CD8-positive, alpha-beta memory T cell (primary cell): ENCODE data around the gene CFAP97D1. TPM values are rescaled to one million over a fixed set of nuclear protein-coding genes. Genes with fewer than 3 reads are reported as not detected.

Experiments
- CTCF ChIA-PET: fragments of 350-600 bp; sonication (Branson Sonifier 250); formaldehyde crosslinking; loops from one replicate; lab custom pipeline; 2021; ENCODE audit warnings: antibody characterized with exemption; lab: Charles Lee
- POLR2A ChIA-PET: fragments of 350-600 bp; sonication (Branson Sonifier 250); formaldehyde crosslinking; loops from one replicate; lab custom pipeline; 2021; ENCODE audit warnings: antibody characterized with exemption; lab: Charles Lee
- DNase-seq, 5 donors: peaks; one replicate each; pipeline versions ENCODE4 v3.0.0 to v3.0.0-alpha.2; 2020 to 2022; ENCODE audit warnings: mixed read lengths in 1 of 5
- H3K27ac ChIP-seq: one replicate; pipeline ENCODE4 v1.7.0; 2013; ENCODE audit warnings: low read depth, mild to moderate bottlenecking, low read length, moderate library complexity
- H3K27me3 ChIP-seq: 2 replicates; pipeline ENCODE4 v1.7.0; 2013; ENCODE audit warnings: low read length, mild to moderate bottlenecking; ENCODE audit not compliant: insufficient read depth, poor library complexity, severe bottlenecking
- H3K36me3 ChIP-seq: 2 replicates; pipeline ENCODE4 v1.7.0; 2013; ENCODE audit warnings: mild to moderate bottlenecking, low read length, moderate library complexity; ENCODE audit not compliant: insufficient read depth
- H3K4me1 ChIP-seq: 2 replicates; pipeline ENCODE4 v1.7.0; 2013; ENCODE audit warnings: mild to moderate bottlenecking, low read length, moderate library complexity; ENCODE audit not compliant: insufficient read depth
- H3K4me3 ChIP-seq: 2 replicates; pipeline ENCODE4 v1.7.0; 2013; ENCODE audit warnings: mild to moderate bottlenecking, low read length
- H3K9me3 ChIP-seq: 2 replicates; pipeline ENCODE4 v1.7.0; 2013; ENCODE audit warnings: mild to moderate bottlenecking, low read length
- H3K27ac Mint-ChIP-seq, 8 donors: one replicate each; pipeline ENCODE4 v1.8.0; 2020 to 2021; ENCODE audit warnings: mixed read lengths in 8 of 8, mild to moderate bottlenecking in 6 of 8, inconsistent platforms in 3 of 8, moderate library complexity in 3 of 8
- H3K27me3 Mint-ChIP-seq, 2 donors: one replicate each; pipeline ENCODE4 v1.8.0; 2020 to 2021; ENCODE audit warnings: mixed read lengths in 2 of 2, mild to moderate bottlenecking in 1 of 2, moderate library complexity in 1 of 2
- H3K36me3 Mint-ChIP-seq, 3 donors: one replicate each; pipeline ENCODE4 v1.8.0; 2020 to 2021; ENCODE audit warnings: mixed read lengths in 3 of 3, inconsistent platforms in 1 of 3, mild to moderate bottlenecking in 1 of 3
- H3K4me1 Mint-ChIP-seq, 3 donors: one replicate each; pipeline ENCODE4 v1.8.0; 2020 to 2021; ENCODE audit warnings: mixed read lengths in 3 of 3, inconsistent platforms in 1 of 3, mild to moderate bottlenecking in 1 of 3
- H3K4me3 Mint-ChIP-seq, 7 donors: one replicate each; pipeline ENCODE4 v1.8.0; 2020 to 2021; ENCODE audit warnings: mixed read lengths in 7 of 7, mild to moderate bottlenecking in 6 of 7, moderate library complexity in 4 of 7, inconsistent platforms in 2 of 7
- H3K9me3 Mint-ChIP-seq, 5 donors: one replicate each; pipeline ENCODE4 v1.8.0; 2020 to 2022; ENCODE audit warnings: mixed read lengths in 5 of 5, mild to moderate bottlenecking in 3 of 5, moderate library complexity in 2 of 5, inconsistent platforms in 1 of 5
- polyA plus RNA-seq: library from polyadenylated mRNA; unstranded; fragments of 300-500 nt; fragmentation: Illumina TruSeq; gene quantifications from one replicate; pipeline ENCODE4 v1.2.3, GENCODE V29; 2021
- total RNA-seq, 2 experiments: library from RNA; stranded (reverse); gene quantifications; one replicate each; pipeline ENCODE4 v1.2.3, GENCODE V29; 2021

The CFAP97D1 gene
- total and polyA plus RNA-seq, 3 experiments from 2014 or later, result not detected

DNA sequence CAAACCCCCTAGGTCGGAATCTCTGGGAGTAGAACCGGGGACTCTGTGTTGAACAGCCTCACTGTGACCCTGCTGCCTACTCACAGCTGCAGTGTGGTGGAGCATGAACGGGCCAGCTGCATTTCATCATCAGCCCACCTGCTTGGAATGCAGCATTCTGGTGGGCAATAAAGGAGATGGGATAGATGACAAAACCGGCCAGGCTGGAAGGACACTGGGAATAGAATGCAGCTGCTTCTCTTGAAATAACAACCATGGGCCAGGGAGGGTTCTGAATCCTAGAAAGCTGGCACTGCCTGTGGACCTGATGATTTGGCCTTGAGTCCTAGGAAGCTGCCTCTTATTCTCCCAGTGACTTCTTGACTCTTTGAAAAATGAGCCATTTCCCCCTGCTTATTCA is 23.5 kb downstream of the CFAP97D1 start:
- no peak for DNase-seq
- H3K9me3 ChIP-seq, result no peaks in the 10 kb centered on the region
- H3K36me3 ChIP-seq, result no peaks in the 10 kb centered on the region
- Mint-ChIP-seq H3K4me3 (no peak overlapping the region), H3K27me3 (peaks cover 19 to 67% of the 10 kb centered on the region in 2 donors), H3K9me3 (peaks cover 0 to 3% (median 0%) of the 10 kb centered on the region in 5 donors), H3K27ac (peak overlapping the region in 1 of 8 donors; percentile 38), H3K36me3 (peaks cover 0 to 4% (median 0%) of the 10 kb centered on the region in 3 donors), H3K4me1 (no peaks in the 10 kb centered on the region)
- H3K4me3 ChIP-seq, result no peak overlapping the region
- ChIA-PET CTCF (no interaction called here), POLR2A (interaction anchor here (0.6 kb wide), 1 partner anchor 1871 kb away, joined by 5 read pairs; no protein-coding TSS in a partner anchor)
- H3K4me1 ChIP-seq, result no peaks in the 10 kb centered on the region
- H3K27ac ChIP-seq, result no peak overlapping the region
- H3K27me3 ChIP-seq, result peaks cover 5% of the 10 kb centered on the region

DNA sequence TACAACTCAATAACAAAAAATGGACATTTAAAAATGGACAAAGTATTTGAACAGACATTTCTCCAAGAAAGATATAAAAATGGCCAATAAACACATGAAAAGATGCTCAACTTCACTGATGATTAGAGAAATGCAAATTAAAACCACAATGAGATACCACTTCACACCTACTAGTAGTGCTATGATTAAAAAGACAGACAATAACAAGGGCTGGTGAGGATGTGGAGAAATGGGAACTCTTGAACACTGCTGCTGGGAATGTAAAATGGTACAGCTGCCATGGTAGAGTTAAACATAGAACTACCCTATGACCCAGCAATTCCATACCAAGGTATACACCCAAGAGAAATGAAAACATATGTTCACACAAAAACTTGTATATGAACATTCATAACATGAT is 24.9 kb downstream of the CFAP97D1 start:
- POLR2A ChIA-PET, result no interaction called here
- peaks cover 5% of the 10 kb centered on the region for H3K27me3 ChIP-seq
- no peak for DNase-seq
- Mint-ChIP-seq H3K27ac (no peak overlapping the region), H3K9me3 (peaks cover 0 to 3% (median 0%) of the 10 kb centered on the region in 5 donors), H3K27me3 (peaks cover 15 to 60% of the 10 kb centered on the region in 2 donors), H3K36me3 (peaks cover 0 to 4% (median 0%) of the 10 kb centered on the region in 3 donors), H3K4me1 (no peaks in the 10 kb centered on the region), H3K4me3 (no peak overlapping the region)
- no peak overlapping the region for H3K27ac ChIP-seq
- CTCF ChIA-PET, result no interaction called here
- no peaks in the 10 kb centered on the region for H3K4me1 ChIP-seq
- H3K4me3 ChIP-seq, result no peak overlapping the region
- no peaks in the 10 kb centered on the region for H3K36me3 ChIP-seq
- no peaks in the 10 kb centered on the region for H3K9me3 ChIP-seq

GRCh38 chr17:43808076-43808475 is 27.8 kb downstream of the CFAP97D1 start:
- no peaks in the 10 kb centered on the region for H3K4me1 ChIP-seq
- no peak overlapping the region for H3K27ac ChIP-seq
- H3K4me1 Mint-ChIP-seq, result no peaks in the 10 kb centered on the region
- DNase-seq, result no peak
- peaks cover 0 to 4% (median 0%) of the 10 kb centered on the region in 3 donors for H3K36me3 Mint-ChIP-seq
- H3K36me3 ChIP-seq, result no peaks in the 10 kb centered on the region
- peaks cover 16 to 57% of the 10 kb centered on the region in 2 donors for H3K27me3 Mint-ChIP-seq
- no peak overlapping the region for H3K4me3 Mint-ChIP-seq
- H3K27me3 ChIP-seq, result peaks cover 5% of the 10 kb centered on the region
- H3K9me3 Mint-ChIP-seq, result peaks cover 0 to 3% (median 0%) of the 10 kb centered on the region in 5 donors
- ChIA-PET CTCF (no interaction called here), POLR2A (no interaction called here)
- H3K4me3 ChIP-seq, result no peak overlapping the region
- no peak overlapping the region for H3K27ac Mint-ChIP-seq
- no peaks in the 10 kb centered on the region for H3K9me3 ChIP-seq

DNA sequence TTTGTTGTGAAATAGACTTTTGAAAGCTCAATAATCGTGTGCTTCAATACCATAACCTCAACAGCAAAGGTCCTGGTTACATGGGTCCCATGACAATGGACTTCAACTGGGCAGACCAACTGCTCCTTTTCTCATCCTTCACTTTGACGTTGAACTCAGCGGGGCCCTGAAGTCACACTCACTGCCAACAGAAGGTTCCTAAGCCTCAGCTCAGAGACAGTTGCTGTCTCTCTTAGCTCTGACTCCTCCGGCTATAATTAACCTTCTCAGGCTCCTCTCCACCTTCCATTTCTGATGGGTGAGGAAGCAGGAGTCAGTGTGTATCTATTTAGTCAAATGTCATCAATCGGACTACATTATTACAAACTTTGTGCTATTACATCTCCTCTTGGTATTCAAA is 28.9 kb downstream of the CFAP97D1 start:
- Mint-ChIP-seq H3K36me3 (peaks cover 0 to 4% (median 0%) of the 10 kb centered on the region in 3 donors), H3K4me3 (no peak overlapping the region), H3K9me3 (peaks cover 0 to 3% (median 0%) of the 10 kb centered on the region in 5 donors), H3K27ac (no peak overlapping the region), H3K27me3 (peaks cover 14 to 47% of the 10 kb centered on the region in 2 donors), H3K4me1 (no peaks in the 10 kb centered on the region)
- Histone ChIP-seq H3K4me1 (no peaks in the 10 kb centered on the region), H3K36me3 (no peaks in the 10 kb centered on the region), H3K27ac (no peak overlapping the region), H3K9me3 (no peaks in the 10 kb centered on the region), H3K4me3 (no peak overlapping the region), H3K27me3 (peaks cover 3% of the 10 kb centered on the region)
- no peak for DNase-seq
- ChIA-PET POLR2A (no interaction called here), CTCF (no interaction called here)

- Histone ChIP-seq H3K4me3 (no peak overlapping the region), H3K4me1 (no peaks in the 10 kb centered on the region), H3K36me3 (no peaks in the 10 kb centered on the region), H3K27ac (no peak overlapping the region), H3K9me3 (no peaks in the 10 kb centered on the region), H3K27me3 (peaks cover 3% of the 10 kb centered on the region)
- POLR2A ChIA-PET, result no interaction called here
- no peak overlapping the region for H3K4me3 Mint-ChIP-seq
- H3K27me3 Mint-ChIP-seq, result peaks cover 9 to 44% of the 10 kb centered on the region in 2 donors
- peaks cover 0 to 1% (median 0%) of the 10 kb centered on the region in 3 donors for H3K36me3 Mint-ChIP-seq
- no peak for DNase-seq
- H3K27ac Mint-ChIP-seq, result no peak overlapping the region
- peaks cover 0 to under 1% (median 0%) of the 10 kb centered on the region in 5 donors for H3K9me3 Mint-ChIP-seq
- H3K4me1 Mint-ChIP-seq, result no peaks in the 10 kb centered on the region
- CTCF ChIA-PET, result interaction anchor here (1.1 kb wide), 1 partner anchor 9 kb away, joined by 3 read pairs; no protein-coding TSS in a partner anchor
These were observed 30.0 kb downstream of the CFAP97D1 start for GRCh38 chr17:43810226-43810715.

- Histone ChIP-seq H3K27me3 (peaks cover 3% of the 10 kb centered on the region), H3K36me3 (no peaks in the 10 kb centered on the region), H3K4me1 (no peaks in the 10 kb centered on the region), H3K27ac (no peak overlapping the region), H3K4me3 (no peak overlapping the region), H3K9me3 (no peaks in the 10 kb centered on the region)
- CTCF ChIA-PET, result interaction anchor here (1.1 kb wide), 1 partner anchor 8 kb away, joined by 3 read pairs; no protein-coding TSS in a partner anchor
- H3K4me1 Mint-ChIP-seq, result no peaks in the 10 kb centered on the region
- H3K4me3 Mint-ChIP-seq, result no peak overlapping the region
- peaks cover 9 to 38% of the 10 kb centered on the region in 2 donors for H3K27me3 Mint-ChIP-seq
- no peaks in the 10 kb centered on the region for H3K36me3 Mint-ChIP-seq
- no peak for DNase-seq
- POLR2A ChIA-PET, result no interaction called here
- H3K9me3 Mint-ChIP-seq, result no peaks in the 10 kb centered on the region
- H3K27ac Mint-ChIP-seq, result no peak overlapping the region
These were observed 30.6 kb downstream of the CFAP97D1 start for GRCh38 chr17:43810823-43811222.

- Histone ChIP-seq H3K4me1 (no peaks in the 10 kb centered on the region), H3K36me3 (no peaks in the 10 kb centered on the region), H3K4me3 (no peak overlapping the region), H3K9me3 (no peaks in the 10 kb centered on the region), H3K27ac (no peak overlapping the region), H3K27me3 (peaks cover 3% of the 10 kb centered on the region)
- H3K27ac Mint-ChIP-seq, result no peak overlapping the region
- H3K4me1 Mint-ChIP-seq, result no peaks in the 10 kb centered on the region
- DNase-seq, result no peak
- peaks cover 4 to 31% of the 10 kb centered on the region in 2 donors for H3K27me3 Mint-ChIP-seq
- CTCF ChIA-PET, result no interaction called here
- H3K36me3 Mint-ChIP-seq, result no peaks in the 10 kb centered on the region
- no peaks in the 10 kb centered on the region for H3K9me3 Mint-ChIP-seq
- no peak overlapping the region for H3K4me3 Mint-ChIP-seq
- POLR2A ChIA-PET, result no interaction called here
These were observed 32.4 kb downstream of the CFAP97D1 start for GRCh38 chr17:43812396-43813265.

DNA sequence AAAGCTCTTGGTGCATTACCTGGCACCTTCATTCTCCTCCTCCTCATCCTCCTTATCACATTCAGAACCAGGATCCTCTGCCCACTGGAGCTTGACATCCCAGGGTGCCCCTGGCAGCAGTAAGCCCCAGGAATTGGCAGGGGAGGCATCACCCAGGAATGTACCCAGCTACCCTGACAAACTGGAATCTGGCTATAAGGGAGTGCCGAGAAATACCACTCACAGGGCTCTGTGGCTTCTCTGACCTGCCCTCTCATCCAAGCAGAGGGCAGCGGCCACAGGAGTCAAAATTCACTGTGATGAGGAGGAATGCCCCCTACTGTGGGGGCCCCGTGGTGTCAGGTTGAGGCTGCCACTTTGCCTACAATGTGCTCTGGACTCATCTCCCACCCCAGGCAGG is 33.2 kb downstream of the CFAP97D1 start:
- peaks cover 3% of the 10 kb centered on the region for H3K27me3 ChIP-seq
- DNase-seq, result no peak
- no peaks in the 10 kb centered on the region for H3K9me3 ChIP-seq
- no peak overlapping the region for H3K27ac Mint-ChIP-seq
- POLR2A ChIA-PET, result no interaction called here
- no peaks in the 10 kb centered on the region for H3K36me3 Mint-ChIP-seq
- H3K27me3 Mint-ChIP-seq, result peaks cover 6 to 27% of the 10 kb centered on the region in 2 donors
- H3K4me3 Mint-ChIP-seq, result no peak overlapping the region
- no peaks in the 10 kb centered on the region for H3K9me3 Mint-ChIP-seq
- H3K4me1 Mint-ChIP-seq, result no peaks in the 10 kb centered on the region
- no peaks in the 10 kb centered on the region for H3K4me1 ChIP-seq
- H3K36me3 ChIP-seq, result no peaks in the 10 kb centered on the region
- CTCF ChIA-PET, result no interaction called here
- H3K27ac ChIP-seq, result no peak overlapping the region
- no peak overlapping the region for H3K4me3 ChIP-seq
